HG03575 (cell line): ENCODE data around the gene CNTLN.

ENCODE experiments used
- ATAC-seq: cut with Tn5 transposase; IDR thresholded peaks from one replicate; pipeline ENCODE4 v1.9.1; 2021; ENCODE audit not compliant: unreplicated experiment, insufficient number of reproducible peaks, low FRiP score; ENCODE audit errors: extremely low read depth

CNTLN gene, protein sequence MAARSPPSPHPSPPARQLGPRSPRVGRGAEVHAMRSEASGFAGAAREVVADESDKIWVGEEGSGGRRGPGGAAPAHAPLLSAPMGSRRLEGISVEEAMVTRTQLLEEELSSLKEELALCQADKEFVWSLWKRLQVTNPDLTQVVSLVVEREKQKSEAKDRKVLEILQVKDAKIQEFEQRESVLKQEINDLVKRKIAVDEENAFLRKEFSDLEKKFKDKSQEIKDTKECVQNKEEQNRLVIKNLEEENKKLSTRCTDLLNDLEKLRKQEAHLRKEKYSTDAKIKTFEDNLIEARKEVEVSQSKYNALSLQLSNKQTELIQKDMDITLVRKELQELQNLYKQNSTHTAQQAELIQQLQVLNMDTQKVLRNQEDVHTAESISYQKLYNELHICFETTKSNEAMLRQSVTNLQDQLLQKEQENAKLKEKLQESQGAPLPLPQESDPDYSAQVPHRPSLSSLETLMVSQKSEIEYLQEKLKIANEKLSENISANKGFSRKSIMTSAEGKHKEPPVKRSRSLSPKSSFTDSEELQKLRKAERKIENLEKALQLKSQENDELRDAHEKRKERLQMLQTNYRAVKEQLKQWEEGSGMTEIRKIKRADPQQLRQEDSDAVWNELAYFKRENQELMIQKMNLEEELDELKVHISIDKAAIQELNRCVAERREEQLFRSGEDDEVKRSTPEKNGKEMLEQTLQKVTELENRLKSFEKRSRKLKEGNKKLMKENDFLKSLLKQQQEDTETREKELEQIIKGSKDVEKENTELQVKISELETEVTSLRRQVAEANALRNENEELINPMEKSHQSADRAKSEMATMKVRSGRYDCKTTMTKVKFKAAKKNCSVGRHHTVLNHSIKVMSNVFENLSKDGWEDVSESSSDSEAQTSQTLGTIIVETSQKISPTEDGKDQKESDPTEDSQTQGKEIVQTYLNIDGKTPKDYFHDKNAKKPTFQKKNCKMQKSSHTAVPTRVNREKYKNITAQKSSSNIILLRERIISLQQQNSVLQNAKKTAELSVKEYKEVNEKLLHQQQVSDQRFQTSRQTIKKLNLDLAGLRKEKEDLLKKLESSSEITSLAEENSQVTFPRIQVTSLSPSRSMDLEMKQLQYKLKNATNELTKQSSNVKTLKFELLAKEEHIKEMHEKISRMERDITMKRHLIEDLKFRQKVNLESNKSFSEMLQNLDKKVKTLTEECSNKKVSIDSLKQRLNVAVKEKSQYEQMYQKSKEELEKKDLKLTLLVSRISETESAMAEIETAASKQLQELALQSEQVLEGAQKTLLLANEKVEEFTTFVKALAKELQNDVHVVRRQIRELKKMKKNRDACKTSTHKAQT (N-terminal part only)

DNA sequence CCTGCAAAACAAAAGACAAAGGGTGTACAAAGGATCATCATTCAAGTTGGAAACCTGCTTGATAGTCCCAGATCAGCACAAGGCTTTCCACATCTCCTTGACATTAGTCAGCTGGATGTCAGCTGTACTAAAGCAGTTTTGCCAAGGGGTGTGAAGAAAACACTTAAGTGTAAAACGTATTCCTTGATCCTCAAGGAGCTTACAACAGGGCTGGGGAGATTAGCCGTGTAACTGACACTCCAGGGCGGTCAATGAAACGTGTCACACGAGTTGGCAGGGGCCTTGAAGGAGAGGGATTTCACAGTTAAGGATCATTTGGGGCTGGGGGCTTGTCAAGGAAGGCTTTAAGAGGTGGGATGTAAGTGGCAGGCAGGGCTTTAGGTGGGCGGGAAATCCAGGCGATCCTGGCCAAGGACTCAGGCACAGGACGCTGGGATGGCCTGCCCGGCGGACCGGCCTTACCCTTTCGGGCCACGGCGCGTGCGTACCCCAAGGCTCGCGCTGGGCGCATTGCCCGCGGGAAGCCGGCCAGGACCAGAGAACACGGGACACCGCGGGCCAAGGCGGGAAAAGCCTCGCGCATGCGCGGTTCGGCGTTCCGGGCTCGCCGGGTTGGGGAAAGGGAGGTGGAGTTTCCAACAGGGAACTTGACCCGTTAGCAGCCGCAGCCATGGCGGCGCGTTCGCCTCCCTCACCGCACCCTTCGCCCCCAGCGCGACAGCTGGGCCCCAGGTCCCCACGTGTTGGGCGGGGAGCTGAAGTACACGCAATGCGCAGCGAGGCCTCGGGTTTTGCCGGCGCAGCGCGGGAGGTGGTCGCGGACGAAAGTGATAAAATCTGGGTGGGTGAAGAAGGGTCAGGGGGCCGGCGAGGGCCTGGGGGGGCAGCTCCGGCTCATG lies at the start of gene CNTLN:
TSS of gene CNTLN (plus strand) at position 645 of the 899 bp plus-strand sequence. CDS start at position 671, 26 bp downstream.
- ATAC-seq, result no peak

DNA sequence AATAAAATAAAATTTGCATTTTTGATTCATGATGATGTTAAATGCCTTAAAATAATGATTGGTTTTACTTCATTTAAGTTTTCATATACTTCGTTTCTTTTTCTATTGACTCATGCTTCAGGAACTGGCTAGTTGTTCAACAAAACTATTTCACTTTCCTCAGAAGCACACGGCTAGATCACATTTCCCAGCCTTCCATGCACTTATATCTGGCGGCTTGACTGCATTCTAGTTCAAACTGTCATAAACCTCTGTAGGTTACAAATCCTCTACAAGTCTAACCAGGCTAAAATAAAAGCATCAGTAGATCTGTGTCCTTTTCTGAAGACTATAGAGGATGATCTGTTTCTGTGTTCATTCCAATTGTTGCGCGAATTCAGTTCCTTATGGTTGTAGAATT lies 46.3 kb upstream of the CNTLN start:
- ATAC-seq, result no peak

DNA sequence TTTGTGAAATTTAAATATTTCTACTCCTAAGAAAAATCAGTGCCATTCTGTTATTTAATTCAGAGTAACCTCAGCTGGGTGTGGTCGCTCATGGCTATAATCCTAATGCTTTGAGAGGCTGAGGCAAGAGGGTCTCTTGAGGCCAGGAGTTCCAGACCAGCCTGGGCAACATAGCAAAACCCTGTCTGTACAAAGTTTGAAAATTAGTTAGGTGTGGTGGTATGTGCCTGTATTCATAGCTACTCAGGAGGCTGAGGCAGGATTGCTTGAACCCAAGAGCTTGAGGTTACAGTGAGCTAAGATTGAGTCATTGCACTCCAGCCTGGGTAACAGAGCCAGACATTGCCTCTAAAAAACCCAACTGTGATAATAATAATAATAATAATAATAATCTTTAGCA lies 44.8 kb upstream of the CNTLN start:
- no peak for ATAC-seq

DNA sequence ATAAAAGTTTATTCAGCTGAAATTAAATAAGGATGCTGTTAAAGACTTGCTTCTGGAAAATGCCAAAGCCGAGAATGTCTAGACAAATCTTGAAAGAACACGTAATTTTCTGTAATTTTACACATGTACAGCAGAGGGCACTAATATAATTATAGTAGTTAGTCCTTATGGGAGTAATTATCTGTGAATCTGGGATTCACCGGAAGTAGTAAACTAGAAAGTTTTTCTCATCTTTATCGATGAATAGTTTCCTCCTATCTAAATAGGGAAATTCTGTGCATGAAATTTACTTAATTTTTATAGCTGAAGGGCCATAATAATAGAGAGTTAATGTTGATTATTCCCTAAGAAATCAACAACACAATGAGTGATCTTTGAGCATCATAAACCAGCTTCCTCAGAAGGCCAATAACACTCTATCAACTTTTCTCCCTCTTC lies 18.4 kb upstream of the CNTLN start:
- ATAC-seq, result no peak

DNA sequence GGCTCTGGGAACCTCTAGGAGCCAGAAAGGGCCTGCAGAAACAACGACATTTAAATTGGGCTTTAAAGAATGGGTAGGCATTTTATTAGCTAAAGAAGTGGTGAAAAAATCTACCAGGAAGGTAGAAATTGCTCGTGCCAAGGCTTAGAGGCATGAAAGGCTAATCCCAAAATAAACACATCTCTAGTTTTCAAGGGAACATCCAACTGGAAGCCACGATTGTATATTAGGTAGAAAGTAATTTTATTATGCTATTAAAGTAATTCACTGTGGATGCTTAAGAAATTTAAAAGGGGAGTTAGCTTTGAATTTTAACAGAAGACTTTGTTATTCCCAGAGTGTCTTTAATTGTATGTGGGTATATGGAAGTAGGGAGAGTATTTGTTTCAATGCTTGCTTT lies 17.5 kb upstream of the CNTLN start:
- ATAC-seq, result no peak

DNA sequence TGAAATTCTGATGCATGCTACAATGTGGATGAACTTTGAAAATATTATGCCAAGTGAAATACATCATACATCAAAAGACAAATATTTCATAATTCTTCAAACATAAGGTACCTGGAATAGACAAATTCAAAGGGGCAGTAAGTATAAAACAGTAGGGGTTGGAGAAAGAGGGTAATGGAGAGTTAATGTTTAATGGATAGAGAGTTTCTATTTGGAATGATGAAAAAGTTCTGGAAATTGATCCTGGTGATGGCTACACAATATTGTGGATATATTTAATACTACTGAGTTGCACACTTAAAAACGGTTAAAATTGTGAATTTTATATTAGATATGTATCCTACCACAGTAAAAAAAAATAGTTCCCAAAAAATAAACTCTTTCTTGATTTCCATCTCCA lies 14.6 kb upstream of the CNTLN start:
- no peak for ATAC-seq

DNA sequence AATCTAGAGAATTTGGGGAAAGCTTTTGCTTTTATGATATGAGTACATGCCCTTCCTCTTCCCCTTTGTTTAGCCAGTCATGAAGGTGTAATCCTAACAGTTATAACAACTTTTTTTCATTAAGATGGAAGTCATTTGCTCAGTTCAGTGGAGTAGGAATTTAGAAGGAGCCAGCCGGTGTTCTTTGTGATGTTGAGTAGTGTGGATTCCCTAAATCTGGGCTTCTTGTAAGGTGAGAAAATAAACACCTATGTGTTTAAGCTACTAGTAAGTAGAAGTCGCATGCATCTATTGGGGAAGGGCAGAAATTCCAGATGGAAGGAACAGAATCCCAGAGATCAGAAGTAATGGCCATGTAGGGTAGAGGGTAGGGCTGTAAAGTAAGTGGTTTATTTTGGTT lies 13.6 kb upstream of the CNTLN start:
- no peak for ATAC-seq

DNA sequence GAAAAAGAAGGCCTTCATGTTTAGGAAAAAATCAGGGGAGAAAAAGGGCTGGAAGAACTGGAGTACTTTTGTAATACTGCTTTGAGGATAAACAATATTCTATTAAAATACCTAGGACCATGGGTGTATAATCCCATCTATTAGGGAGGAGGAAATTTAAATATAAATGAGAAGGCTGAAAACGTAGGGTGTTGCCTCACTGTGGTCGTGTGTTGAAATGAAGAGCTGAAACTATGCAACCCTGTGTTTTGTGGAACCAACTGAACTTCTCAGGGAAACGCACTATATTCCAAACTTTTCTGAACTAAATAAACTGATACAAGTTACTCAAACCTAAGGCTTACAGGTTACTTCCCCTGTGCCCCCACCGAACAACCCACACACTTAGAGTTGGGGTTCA lies 4.5 kb upstream of the CNTLN start:
- ATAC-seq, result no peak

DNA sequence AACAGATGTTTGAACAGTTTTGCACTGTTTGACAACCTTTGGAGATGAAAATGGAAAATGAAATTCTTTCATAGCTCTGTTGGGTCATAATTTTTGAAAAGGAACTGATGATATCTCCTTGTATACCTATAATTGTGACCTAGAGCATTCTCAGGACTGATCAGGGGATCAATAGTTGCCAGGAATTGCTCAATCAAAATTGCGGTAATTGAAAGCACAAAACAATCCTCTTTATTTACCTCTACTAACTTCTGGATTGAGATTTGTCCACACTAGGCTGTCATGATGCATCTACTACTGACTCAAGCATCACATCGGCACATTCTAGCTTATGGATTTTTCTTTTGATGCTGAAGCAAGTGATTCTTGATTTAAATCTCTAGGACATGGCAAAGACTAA lies 4.1 kb upstream of the CNTLN start:
- ATAC-seq, result no peak

DNA sequence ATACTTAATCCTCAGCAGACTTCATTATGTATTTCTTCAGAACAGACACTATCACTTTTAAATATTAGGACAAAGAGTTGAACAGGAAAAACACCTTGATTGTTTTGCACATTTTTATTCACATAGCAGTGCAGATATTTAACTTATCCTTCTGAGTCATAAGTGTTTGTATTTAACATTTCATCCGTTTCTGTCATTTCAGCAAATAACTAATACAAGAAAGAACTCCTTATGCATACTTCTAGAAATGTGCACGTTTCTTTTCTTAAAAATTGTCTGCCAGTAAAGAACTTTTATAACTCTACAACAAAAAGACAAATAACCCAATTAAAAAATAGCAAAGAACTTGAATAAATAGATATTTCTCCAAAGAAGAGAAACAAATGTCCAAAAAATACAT lies 3.3 kb upstream of the CNTLN start:
- ATAC-seq, result no peak

DNA sequence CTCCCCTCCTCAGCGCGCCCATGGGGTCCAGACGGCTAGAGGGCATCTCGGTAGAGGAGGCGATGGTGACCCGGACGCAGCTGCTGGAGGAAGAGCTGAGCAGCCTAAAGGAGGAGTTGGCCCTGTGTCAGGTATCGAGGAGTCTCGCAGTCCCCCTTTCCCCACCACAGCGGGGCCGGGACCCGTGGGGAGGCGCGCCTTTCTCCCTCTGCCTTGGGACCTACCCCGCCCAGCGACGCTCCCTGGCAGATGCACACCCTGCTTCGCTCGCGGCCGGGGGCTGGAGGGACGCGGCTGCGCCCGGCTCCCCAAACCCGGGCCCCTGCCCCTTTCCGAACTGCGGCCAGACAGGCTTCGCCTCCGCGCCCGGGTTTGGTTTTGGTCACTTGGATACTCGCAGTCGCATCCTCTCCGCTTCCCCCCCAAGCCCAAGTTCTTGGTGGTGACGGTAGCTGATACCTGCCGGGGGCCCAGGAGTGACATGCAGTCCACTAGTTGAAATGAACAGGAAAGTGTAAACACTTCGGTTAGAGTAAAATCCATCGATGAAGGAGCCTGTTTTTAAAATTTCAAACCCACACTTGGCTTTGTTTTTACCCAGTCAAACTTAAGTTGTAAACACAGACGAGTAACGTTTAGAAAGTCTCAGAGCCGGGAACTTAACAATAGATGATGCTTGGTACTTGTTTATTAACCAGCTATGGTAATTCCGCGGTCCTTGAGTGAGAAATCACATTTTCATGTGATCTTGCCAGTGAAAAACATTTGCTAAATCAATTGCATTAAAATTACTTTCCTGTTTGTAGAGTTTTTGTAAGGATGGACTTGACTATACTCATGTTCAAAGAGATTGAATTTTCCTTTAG lies 688 bp downstream of the CNTLN start:
- no peak for ATAC-seq

DNA sequence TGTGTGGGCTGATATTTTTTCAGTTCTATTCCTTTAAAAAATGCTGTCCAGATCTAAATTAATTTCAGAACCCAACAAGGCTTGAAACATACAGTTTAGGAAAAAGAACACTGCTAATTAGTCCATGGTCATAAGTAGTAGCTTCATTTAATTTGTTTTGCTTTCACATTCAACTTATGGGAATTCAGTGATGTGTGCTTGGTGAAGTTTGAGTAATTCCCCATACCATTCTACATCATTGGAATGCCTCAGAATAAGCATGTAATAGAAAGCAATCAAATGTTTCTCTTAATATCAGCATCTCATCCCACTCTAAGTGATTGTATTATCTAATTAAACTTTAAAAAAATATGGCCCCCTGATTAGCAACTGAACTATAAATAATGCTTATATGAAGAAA lies 2.7 kb downstream of the CNTLN start:
- ATAC-seq, result no peak

DNA sequence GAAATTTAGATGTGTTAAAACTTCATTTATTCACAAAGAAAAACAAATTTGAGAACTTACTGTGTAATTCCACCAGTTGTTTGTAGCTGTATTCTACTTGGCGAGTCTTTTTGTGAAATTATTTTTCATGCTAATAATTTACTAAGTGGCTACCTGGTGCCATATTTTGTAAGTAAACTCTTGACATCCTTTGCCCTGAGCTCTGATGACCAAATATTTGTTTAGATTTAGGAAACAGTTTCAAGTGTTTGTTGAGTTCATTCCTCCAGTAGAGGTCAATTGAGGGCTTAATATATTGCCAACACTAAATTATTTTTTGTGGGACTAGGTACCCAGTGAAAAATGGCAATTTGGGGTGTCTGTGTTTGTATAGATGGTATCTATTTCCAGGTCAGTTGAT lies 3.7 kb downstream of the CNTLN start:
- no peak for ATAC-seq

DNA sequence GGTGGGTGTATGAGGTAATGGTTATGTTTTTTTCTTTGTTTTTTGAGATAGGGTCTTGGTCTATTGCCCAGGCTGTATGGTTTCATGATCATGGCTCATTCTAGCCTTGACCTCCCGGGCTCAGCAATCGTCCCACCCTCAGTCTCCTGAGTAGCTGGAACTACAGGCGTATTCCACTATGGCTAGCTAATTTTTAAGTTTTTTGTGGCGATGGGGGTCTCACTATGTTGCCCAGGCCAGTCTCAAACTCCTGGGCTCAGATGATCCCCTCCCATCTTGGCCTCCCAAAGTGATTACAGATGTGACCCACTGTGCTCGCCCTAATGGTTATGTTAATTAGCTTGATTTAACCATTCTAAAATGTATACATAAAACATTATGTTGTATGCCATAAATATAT lies 5.6 kb downstream of the CNTLN start:
- no peak for ATAC-seq

DNA sequence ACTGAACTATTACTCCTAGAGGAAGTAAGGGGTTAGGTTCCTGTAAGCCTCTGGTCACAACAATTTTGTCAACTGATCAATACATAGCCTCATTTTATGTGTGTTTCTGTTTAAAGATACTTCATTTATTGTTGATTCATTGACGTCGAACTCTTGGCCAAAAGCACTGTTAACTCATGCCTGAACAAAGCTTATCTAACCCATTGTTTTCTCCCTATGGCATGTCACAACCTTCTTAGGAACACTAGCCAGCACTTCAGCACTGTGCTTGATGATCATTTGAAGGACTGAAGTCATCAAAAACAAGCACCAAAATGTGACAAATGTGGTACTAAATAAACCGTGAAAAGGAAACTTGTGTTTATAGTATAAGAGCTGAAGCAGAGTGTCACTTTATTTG lies 13.5 kb downstream of the CNTLN start:
- no peak for ATAC-seq

DNA sequence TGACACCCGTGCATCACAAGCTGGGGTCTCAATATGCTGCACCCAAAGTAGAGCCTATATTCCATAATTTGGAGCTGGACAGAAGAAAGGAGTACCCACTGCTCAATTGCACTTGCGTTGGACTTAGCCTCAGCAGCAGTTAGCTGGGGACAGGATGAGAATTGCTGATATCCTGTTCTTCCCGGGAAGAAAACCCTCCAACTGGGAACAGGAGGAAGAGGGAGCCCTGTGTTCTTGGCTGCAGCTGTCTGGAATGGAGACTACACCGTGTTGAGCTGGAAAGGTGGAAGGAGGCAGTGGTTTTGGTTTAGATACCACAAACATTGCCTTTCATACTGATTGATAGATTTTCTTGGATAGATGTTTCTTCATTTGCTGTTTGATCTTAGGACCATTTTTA lies 24.6 kb downstream of the CNTLN start:
- no peak for ATAC-seq

DNA sequence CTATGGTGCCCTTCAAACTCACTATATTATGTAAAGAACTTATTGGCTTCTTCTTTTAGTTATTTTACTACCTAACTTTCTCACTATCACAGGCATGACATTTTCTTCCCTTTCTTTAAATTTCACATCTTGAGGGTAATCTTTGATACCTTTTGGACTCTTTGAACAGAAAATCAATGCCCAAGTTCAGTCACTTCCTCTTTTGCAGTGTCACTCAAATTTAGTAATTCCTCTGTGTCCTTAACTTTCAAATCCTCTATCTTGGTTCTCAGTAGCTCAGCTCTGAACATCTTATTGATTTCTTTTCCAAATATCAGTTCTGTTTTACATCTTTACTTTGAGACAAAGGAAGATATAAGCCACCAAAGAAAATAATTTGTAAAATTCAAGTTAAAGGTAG lies 25.5 kb downstream of the CNTLN start:
- ATAC-seq, result no peak

DNA sequence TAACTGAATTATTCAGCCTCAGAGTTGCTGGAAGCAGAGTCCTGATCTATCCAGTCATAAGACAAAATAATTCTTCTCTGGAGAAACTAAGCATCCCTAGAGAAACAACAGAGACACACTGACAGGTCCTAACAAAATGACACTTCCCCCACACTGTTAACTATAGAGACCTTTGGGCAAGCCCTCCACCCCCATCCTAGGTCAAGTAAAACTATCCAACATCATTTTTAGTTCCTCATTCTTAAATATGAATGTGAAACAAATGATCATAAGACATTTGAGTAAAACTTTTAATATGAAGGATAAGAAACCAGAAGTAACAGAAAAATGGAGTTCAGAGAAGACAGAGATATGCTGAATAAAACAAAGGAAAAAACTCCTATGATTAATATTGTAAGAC lies 30.9 kb downstream of the CNTLN start:
- no peak for ATAC-seq
